Stimulated activated CD4-positive, alpha-beta T cell treated with anti-CD3 and anti-CD28 coated beads, TNF-alpha, amount 100 ng/mL, for 1 hour (primary cell): ENCODE data around the gene UBE2M.

Source experiments
- DNase-seq, 3 donors: peaks; one replicate each; pipeline ENCODE4 v3.0.0-alpha.2; 2020; ENCODE audit warnings: low read depth in 3 of 3, low spot score in 1 of 3

Gene UBE2M

DNA sequence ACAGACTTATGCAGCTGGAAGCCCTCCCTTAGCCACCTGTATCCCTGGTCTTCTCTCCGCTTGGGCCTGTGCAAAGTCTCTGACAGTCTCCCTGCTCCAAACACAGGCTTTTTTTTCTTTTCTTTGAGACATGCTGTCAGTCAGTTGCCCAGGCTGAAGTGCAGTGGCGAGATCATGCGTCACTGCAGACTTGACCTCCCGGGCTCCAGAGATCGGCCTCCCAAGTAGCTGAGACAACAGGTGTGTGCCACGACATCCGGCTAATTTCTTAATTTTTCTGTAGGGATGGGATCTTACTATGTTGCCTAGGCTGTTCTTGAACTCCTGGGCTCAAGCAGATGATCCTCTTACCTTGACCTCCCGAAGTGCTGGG, 13.2 kb upstream of the UBE2M start:
- no peak for DNase-seq

DNA sequence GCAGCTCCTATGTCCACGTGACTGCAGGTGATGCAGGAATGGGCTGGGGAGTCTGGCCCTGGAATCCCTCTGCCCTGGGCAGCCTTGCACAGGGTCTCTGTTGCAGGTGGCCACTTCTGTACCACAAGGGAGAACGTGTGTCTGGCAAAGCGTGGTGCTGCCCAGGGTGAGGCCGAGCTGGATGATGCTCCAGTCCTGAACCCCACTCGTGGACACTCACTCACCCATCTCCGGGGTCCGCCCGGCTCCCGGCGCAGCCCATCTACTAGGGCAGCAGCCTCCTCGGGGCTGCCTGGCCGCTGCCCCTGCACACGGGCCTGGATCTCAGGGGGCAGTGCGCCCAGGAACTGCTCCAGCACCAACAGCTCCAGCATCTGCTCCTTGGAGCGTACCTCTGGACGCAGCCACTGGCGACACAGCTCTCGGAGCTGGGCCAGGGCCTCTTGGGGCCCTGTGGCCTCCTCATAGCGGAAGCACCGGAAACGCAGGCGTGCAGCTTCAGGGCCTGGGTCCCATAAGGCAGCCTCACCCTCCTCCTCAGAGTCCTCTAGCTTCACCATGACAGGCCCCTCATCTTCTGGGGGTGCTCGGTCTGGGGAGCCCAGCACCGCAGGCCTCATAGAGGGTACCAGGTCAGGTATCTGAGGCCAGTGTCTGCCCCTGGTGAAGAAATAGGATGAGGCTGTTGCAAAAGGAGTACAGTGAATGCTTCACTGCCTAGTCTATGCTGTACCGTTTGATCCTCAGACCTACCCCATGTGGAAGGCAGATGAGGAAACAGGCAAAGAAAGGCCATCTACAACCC, 12.6 kb upstream of the UBE2M start:
- no peak for DNase-seq

DNA sequence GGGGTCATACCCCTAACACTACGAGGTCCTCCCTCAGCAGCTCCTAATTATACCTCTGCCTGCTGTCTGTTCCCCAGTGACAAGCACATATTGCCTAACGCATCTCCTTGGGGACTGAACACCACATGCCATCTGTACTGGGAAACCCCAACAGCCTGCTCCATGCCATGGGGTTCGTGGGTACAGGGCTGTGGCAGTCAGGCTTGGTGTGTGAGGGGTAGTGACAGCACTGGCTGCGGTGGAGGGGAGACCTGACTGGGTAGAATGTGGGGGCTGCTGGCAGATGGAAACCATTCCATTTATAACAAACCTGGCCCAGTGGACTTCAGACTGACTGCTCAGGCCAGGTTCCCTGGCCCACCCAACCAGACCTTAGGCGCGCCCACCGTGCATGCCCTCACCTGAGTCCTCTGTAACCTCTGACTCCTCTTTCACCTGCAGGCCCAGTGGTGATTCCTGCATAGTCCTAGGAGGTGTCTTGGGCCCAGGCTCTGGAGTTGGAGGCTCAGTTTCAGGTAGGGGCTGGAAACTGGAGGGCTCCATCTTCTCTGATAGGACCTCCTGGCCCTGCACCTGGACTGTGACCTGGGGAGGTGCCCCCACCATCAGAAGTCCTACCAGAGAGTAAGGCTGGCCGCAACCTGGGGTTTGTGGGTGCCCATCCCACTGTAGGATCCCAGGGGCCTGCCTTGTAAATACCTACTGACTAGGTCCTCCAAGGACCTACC, 11.7 kb upstream of the UBE2M start:
- DNase-seq, result no peak

DNA sequence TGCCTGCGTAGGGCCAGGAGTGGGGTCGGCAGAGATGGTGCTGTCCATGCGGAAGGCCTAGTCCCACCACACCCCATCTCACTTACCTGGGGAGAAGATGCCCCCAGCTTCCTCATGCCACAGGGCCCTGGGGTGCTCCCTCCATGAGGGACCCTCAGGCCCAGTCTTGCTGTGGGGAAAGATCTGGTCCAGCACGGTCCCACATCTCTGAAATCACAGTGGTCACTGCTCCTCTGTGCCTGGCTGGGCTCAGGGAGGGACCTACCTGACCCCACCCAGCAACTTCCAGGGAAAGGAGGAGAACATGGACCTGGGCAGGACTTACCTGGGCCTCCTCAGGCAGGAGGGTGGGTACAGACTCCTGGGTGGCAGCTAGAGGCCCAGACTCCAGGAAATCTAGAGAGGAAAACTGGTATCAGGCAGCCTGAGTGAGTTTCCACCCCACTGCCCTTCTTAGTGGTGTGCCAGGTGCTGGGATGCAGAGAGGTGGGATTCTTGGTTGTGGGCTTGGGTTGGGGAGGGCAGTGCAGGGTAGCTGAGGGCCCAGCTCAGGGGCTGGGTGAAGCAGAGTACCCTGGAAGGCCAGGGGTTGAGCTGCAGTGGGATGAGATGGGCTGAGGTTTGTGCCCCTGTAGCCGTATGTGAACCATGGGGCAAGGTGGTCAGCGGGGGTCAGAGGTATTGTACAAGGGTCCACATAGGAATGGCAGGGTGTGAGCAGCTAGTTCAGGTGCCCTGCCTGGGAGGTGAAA, 11.0 kb upstream of the UBE2M start:
- no peak for DNase-seq

DNA sequence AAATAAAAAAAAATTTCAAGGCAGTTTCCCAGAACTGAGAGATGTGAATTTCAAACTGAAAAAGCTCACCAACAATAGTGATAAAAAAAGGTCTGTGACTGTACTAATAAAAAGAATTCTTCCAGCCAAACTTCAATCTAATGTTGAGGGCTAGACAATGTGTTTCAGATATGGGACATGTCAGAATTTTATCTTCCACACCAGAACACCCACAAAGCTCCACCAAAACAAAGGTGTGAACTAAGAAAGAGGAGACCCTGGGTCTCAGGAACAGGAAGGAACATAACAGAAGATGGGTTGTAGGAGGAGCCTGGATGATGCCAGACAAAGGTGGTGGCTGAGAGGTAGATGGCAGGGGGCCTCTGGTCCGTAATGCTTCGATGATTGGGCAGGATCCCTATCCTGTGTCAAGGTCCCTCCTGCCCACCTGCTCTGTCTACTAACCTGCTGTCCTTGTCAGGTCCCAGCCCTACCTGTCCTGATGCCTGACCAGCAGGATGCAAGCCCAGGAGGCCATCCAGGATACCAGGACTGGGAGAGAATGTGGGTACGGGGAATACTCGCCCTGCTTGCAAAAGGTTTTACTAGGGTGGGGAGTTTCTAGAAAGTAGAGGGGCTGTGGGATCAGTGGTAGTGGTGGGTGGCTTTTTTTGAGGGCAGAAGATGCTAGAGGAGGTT, 10.2 kb upstream of the UBE2M start:
- no peak for DNase-seq

DNA sequence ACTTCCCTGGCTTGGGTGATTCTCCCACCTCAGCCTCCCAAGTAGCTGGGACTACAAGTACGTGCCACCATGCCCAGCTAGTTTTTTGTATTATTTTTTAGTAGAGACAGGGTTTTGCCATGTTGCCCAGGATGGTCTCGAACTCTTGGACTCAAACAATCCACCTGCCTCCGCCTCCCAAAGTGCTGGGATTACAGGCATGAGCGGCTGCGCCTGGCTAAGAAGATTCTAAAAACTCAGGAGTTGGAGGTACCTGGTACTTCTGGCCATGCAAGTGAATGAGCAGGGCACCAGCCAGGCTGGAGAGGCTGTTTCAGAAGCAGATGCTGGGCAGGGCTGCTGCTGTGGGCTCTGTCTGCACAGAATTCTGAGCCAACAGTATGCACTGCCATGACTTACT, 8.6 kb upstream of the UBE2M start:
- DNase-seq, result no peak

DNA sequence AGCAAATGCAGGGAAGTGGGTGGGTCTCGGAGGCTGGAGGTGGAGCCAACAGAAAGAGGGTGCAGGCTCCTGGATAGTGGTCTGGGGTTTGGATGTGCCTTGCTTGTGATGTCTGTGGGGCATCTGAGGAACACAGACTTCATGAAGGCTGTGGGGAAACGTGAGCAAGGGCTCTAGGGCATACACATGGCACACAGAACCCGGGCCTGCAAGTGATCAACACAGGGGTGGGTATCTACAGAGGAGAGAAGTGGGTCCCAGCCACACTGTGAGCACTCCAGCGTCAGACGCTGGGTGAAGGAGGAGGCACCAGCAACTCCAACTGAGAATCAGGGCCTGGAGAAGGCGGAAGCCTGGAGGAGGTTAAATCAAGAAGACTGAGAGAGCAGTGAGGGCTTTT, 5.4 kb upstream of the UBE2M start:
- DNase-seq, result no peak

DNA sequence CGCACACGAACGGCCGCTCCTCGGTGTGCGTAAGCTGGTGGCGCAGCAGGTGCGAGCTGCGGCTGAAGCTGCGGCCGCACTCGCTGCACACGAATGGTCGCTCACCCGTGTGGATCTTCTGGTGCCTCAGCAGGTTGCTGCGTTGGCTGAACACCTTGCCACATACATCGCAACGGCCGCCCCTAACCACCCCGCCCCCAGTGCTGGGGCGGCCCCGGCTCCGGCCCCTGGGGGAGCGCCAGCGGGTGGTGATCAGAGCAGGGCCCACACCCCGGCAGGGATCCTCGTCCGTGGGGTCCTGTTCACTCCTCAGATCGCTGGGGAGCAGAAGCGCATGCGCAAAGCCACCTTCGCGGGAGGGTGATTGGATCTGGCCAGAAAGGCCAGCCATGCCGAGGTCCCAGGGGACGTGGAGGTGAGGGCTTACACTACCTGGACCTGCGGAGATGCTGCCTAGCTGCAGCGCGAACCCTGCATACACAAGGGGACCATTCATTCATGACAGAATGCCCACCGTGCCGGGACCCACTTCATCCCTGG, 4.7 kb upstream of the UBE2M start:
- no peak for DNase-seq

DNA sequence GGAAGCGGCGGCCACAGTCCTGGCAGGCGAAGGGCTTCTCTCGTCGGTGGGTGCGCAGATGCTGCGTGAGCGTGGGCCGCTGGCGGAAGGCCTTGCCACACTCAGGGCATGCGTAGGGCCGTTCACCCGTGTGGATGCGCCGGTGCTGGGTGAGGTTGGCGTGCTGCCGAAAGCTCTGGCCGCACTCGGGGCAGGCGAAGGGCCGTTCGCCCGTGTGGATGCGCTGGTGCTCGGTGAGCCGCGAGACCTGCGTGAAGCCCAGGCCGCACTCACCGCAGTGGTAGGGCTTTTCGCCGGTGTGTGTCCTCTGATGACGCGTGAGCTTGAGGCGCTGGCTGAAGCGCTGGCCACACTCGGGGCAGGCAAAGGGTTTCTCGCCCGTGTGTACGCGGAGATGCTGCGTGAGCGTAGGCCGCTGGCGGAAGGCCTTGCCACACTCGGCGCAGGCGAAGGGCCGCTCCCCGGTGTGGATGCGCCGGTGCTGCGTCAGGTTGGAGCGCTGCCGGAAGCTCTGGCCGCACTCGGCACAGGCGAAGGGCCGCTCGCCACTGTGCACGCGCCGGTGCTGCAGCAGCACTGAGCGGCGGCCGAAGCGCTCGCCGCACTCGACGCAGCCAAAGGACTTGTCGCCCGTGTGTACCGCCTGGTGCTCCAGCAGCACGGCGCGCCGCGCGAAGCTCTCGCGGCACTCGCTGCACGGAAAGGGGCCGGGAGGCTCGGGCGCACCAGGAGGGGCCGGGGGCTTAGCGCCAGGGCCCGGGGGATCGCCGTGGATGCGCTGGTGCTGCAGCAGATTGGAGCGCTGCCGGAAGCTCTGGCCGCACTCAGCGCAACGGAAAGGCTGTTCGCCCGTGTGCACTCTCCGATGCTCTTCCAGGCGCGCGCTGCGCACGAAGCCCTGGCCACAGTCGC, 4.0 kb upstream of the UBE2M start:
- no peak for DNase-seq

DNA sequence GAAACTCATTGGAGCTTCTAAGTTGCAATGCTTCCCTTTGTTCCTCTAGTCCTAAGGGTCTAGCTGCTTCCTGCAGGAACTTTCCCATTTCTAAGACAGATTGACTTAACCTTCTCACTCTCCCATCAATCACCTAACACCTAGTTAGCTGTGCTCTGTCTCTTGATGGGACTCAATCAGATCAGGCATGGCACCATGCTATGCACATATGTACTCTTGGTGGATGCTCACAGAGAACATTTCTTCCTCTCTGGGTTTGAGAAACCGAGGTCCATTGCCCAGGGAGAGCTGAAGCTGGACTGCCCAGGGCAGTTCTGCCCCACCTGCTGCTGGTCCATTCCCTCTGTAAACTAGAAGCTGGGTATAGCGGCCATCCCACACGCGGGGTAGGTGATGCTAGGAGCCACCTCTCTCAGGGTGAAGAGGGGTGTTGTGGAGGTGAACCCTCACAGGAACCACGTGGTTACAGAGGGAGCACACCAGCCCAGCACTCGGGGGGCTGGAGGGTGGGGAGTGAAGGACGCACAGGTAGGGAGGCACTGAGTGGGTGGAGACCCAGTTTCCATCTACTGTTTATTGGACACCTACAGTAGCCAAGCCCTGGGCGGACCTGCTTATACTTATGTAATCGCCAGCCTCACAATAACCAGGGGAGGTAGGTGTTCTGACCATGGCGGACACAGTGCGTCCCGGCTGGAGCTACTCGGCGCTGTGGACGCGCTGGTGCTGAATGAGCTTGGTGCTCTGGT, 3.1 kb upstream of the UBE2M start:
- no peak for DNase-seq

DNA sequence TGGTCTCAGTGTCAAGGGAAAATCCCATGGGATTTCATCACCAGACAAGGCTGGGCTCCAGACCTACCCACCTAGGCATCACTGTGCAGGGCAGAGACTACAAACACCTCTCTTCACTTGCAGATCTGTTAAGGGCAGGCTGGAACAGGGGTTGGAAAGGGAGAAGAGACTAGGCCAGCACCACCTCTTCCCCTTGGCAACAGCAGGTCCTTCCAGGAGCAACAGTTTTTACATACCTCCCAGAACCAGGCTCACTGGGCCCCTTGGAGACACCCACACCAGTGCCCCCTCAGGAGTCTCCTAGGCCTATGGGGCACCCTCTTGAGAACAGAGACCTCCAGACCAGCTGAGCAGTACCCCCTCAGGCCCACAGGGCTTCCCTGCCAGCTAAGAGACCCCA, 2.5 kb upstream of the UBE2M start:
- no peak for DNase-seq

DNA sequence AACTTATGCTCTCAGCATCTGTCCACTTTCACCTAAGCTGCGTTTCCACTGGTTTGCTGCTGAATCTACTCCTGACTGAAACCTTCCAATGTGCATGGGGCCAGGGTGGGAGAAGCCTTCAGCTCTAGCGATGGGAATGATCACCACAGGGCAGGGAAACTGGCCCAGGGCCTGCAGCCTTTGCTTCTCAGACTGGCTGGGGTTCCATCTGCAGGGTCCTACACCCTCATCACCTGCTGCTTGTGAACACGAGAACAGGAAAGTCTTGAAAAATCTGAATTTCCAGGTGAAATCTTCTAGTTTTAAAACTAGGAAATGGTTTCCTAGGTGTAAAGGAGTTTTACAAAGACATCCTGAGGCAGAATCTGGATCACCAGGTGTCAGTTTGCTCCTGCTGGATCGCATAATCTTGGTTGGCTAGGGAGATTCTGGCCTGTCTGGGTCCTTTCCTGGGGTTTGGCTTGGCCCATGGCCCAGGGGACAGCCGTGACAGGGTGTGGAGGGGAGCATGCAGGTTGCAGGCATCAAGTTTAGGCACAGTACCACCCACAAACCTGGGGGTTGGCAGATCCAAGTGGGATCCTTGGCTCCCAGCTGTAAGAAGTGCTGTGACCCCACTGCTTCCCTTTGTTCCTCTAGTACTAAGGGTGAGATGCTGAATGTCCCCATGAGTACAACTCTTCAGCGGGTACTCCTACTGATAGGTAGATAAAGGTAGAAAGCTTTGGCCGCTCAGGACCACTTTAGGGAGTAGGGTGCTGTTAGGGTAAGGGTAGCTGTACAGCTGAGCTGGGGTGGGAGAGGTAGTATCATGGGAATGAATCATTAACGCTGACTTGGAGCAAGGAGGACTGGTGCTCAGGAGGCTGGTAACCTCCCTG, 1.8 kb upstream of the UBE2M start:
- DNase-seq, result no peak

DNA sequence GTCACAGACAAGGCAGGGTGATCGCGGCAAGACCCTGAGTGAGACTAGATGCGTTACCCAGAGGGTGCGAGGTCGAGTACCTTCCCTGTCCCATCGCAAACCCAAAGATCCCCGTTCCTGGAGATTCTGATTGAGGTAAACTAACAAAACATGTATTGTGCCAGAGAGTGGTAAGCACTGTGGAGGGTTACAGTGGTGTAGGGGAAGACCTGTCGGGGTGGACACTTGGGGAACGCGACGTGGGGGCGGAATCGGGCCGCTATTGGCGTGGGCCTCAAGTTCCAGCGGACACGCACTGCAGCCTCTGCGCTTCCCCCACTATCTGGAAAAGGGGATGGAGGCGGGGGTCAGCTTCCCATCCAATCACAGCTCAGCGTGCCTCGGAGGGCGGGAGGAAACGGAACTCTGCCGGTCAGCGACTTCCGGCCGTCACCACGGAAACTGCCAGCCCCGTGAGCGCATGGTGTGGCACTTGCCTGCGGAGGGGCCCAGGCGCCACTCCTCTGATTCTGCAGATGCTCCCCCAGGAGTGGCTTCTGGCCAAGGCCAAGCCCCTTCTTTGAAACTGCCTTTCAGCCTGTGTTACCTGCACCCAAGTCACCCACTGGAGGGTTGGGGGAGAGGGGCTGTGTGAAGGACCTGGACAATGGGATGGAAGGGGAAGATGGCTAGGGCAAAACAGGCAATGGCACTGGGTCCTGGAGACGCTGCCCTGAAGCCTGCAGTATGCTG, 1.0 kb upstream of the UBE2M start:
- DNase-seq, result no peak

DNA sequence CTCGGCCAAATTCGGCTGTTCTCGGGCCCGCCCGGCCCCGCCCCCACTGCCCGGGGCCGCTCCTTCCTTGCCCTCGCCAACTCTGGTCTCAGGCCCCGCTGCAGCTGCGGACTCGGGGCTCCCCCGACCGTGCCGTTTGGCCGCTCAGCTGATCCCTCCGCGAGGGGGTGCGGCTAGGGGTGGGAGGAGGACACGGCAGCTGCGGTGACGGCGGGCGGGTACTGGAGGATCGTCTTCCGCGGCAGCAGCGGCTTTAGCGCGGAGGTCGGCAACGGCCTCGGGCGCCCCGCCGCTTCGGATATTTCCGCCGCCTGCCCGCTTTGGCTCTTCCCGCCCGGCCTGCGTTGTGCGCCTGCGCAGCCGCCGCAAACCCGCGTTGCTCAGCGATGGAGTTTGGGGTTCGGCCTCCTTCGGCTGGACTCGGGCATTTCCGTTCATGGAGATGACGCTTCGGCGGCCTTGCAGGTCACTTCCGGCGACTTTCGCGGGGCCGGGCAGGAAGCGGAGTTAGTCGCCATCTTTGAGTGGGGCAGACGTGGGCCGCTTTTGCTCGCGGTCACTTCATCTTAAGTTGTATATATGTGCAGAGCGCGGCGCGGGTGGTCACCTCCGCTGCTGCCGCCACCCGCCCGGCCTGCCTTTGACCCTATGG, 338 bp upstream of the UBE2M start:
- DNase-seq, result peak; percentile 99

DNA sequence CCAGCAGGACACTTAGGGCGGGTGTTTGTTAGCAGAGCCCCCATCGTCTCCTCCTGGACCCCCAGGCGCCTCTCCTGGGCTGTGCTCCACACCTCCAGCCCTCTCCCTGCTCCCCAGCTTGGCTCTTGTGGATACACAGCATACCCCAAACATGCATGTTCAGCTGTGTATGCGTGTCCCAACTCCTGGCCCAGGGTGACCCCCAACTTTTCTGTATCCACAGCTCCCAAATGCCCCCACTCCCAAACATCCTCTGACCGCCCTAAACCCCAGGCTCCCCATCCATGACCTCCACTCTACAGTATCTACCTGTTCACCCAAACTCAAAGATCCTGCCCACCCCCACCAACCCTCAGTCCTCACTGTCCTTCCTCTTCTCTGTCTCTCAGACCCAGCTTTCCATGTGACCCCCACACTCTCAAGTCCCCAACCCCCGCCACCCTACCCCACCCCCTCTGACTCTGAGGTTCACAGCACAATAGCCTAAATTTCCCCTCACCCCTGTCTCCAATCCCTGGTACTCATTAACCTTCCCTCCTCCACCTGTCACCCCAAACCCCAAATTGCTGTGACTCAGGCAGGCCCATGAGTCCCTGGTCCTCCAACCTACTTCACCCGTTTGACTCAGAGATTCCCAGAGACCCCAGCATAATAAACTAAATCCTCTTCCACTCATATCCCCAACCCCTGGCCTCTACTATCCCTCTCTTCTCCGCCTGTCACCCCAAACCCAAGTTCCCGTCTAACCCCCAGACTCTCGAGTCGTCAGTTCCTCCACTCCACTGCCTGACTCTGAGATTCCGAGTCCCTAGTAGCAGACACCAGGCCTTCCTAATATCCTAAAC, 968 bp downstream of the UBE2M start:
- DNase-seq, result no peak

DNA sequence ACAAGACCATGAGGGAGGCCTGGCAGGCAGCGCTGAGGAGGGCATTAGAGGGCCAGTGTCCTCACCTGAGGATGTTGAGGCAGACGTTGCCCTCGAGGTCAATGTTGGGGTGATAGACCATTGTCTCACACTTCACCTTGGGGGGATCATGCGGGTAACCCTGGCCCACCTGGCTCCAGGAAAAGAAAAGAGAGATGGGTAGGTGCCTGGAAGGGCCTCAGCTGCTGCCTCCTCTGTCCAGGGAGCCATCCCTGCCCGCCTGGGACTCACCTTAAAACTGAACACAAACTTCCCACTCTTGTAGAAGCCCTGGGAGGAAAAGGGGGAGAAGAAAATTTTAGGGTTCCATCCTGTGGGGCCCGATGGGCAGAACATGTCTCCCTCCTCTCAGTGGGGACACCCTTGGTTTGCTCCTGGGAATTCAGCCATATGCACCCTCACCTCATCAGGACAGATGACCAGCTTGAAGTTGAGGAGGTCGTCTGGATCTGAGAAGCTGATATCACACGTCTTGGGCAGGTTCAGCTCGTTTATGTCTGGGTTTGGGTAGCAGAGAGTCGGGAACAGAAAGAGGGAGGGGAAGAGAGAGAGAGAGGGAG, 1.7 kb downstream of the UBE2M start:
- no peak for DNase-seq
